ENCODE results near the gene NAIF1.

GRCh38 chr9:128094950-128095544 lies 27.9 kb upstream of the NAIF1 start:
- no peak for TF ChIP-seq CTCF (IDR thresholded peaks at IDR 0.05; ENCODE audit: low read length)
- TF ChIP-seq EZH2 (IDR thresholded peaks at IDR 0.05; ENCODE audit: borderline replicate concordance, low read length), result no peak
